GM12878 (cell line): ENCODE results near the gene TOMM6. TPM values are rescaled to one million over a fixed set of nuclear protein-coding genes. Genes with fewer than 3 reads are reported as not detected.

Source experiments
- ATAC-seq: fragments of 200-7000 bp; cut with Tn5 transposase; 3 replicates; pipeline ENCODE4 v1.9.1; 2020; ENCODE audit warnings: mild to moderate bottlenecking, moderate library complexity
- BruUV-seq: library from RNA; stranded (reverse); fragments of 400-500 nt; replicated peaks from 2 replicates; lab custom pipeline; 2021; lab: Mats Ljungman, UMichigan
- CTCF ChIA-PET: fragments of 300-600 bp; sonication (Branson Sonifier 250); formaldehyde crosslinking; extraction: SDS; loops from one replicate; lab custom pipeline; 2021; ENCODE audit warnings: inconsistent platforms; lab: Yijun Ruan, JAX
- POLR2A ChIA-PET: fragments of 350-600 bp; formaldehyde crosslinking; extraction: SDS; loops from one replicate; lab custom pipeline; 2021; ENCODE audit warnings: inconsistent platforms; lab: Charles Lee
- RAD21 ChIA-PET: fragments of 300-600 bp; sonication (Branson Sonifier 250); formaldehyde crosslinking; loops from one replicate; lab custom pipeline; 2023; ENCODE audit warnings: antibody characterized with exemption; ENCODE audit not compliant: unreplicated experiment; lab: Charles Lee
- SMC1A ChIA-PET: fragments of 300-600 bp; sonication (Branson Sonifier 250); formaldehyde crosslinking; loops from one replicate; lab custom pipeline; 2023; ENCODE audit not compliant: unreplicated experiment, uncharacterized antibody; lab: Charles Lee
- DNase-seq: peaks from one replicate; pipeline ENCODE4 v3.0.0-alpha.2; 2011; ENCODE audit warnings: low read depth, low spot score
- FAIRE-seq: peaks from 3 replicates; lab custom pipeline; 2011; peaks lifted over from hg19 to GRCh38; lab: Jason Lieb, UNC
- H2AFZ ChIP-seq: 2 replicates; pipeline ENCODE4 v1.6.0; 2011; ENCODE audit warnings: low read depth, low read length, control low read depth; ENCODE audit not compliant: control insufficient read depth
- H3K27ac ChIP-seq: 2 replicates; pipeline ENCODE4 v1.5.1; 2011; ENCODE audit warnings: control low read depth; ENCODE audit not compliant: control insufficient read depth, insufficient read depth
- H3K27me3 ChIP-seq, 2 experiments: replicated peaks in 1 of 2; 2 replicates each; pipeline versions ENCODE4 v1.6.0 to v1.6.1; 2011; ENCODE audit warnings: low read length in 1 of 2; ENCODE audit not compliant: control insufficient read depth in 2 of 2, insufficient read depth in 2 of 2
- H3K36me3 ChIP-seq, 2 experiments: 2 replicates each; pipeline ENCODE4 v1.5.1; 2011; ENCODE audit warnings: low read length in 1 of 2; ENCODE audit not compliant: control insufficient read depth in 2 of 2, insufficient read depth in 2 of 2
- H3K4me1 ChIP-seq: 2 replicates; pipeline ENCODE4 v1.6.1; 2011; ENCODE audit warnings: mild to moderate bottlenecking, low read length, moderate library complexity, mixed read lengths; ENCODE audit not compliant: control insufficient read depth, insufficient read depth
- H3K4me2 ChIP-seq: 2 replicates; pipeline ENCODE4 v1.6.0; 2011; ENCODE audit warnings: control low read depth; ENCODE audit not compliant: control insufficient read depth, insufficient read depth
- H3K4me3 ChIP-seq: fragments of 200-600 bp; sonication (generic); 2 replicates; pipeline ENCODE4 v1.5.1; 2016
- H3K79me2 ChIP-seq: 2 replicates; pipeline ENCODE4 v1.6.0; 2011; ENCODE audit warnings: low read length; ENCODE audit not compliant: control insufficient read depth, insufficient read depth
- H3K9ac ChIP-seq: 2 replicates; pipeline ENCODE4 v1.8.0; 2011; ENCODE audit warnings: low read length, control low read depth, mixed read lengths; ENCODE audit not compliant: control insufficient read depth, insufficient read depth
- H3K9me3 ChIP-seq: replicated peaks from 3 replicates; pipeline ENCODE4 v1.5.1; 2011; ENCODE audit warnings: mild to moderate bottlenecking, low read length; ENCODE audit not compliant: control insufficient read depth, insufficient read depth
- H4K20me1 ChIP-seq: 2 replicates; pipeline ENCODE4 v1.6.0; 2011; ENCODE audit not compliant: control insufficient read depth, insufficient read depth
- BACH1 ChIP-seq: fragments of 450-650 bp; IDR thresholded peaks from 2 replicates; pipeline ENCODE4 v1.6.1; 2017; ENCODE audit warnings: mild to moderate bottlenecking, borderline replicate concordance
- BCL11A ChIP-seq: IDR thresholded peaks from 2 replicates; pipeline ENCODE4 v1.6.1; 2011; ENCODE audit warnings: low read depth, low read length
- BCLAF1 ChIP-seq: fragments of 450-650 bp; IDR thresholded peaks from 2 replicates; pipeline ENCODE4 v1.6.1; 2017; ENCODE audit warnings: antibody characterized with exemption, mild to moderate bottlenecking, moderate library complexity
- BHLHE40 ChIP-seq, 2 experiments: fragments of 450-650 bp in 1 of 2; IDR thresholded peaks; 2 replicates each; pipeline ENCODE4 v1.6.1; 2011 to 2017; ENCODE audit warnings: low read depth in 2 of 2, borderline replicate concordance in 1 of 2, improper control_type of control experiment in 1 of 2, low read length in 1 of 2, mild to moderate bottlenecking in 1 of 2
- CEBPZ ChIP-seq: fragments of 150-350 bp; IDR thresholded peaks from 2 replicates; pipeline ENCODE4 v1.6.1; 2016; ENCODE audit warnings: low read depth, low read length
- DPF2 ChIP-seq: fragments of 450-650 bp; IDR thresholded peaks from 2 replicates; pipeline ENCODE4 v1.6.1; 2017; ENCODE audit warnings: mild to moderate bottlenecking
- HCFC1 ChIP-seq: fragments of 150-350 bp; IDR thresholded peaks from 2 replicates; pipeline ENCODE4 v1.6.1; 2014; ENCODE audit warnings: low read length
- MXI1 ChIP-seq: fragments of 150-350 bp; IDR thresholded peaks from 2 replicates; pipeline ENCODE4 v1.6.1; 2011; ENCODE audit warnings: low read depth, mild to moderate bottlenecking, inconsistent platforms, low read length, improper control_type of control experiment
- SMAD5 ChIP-seq: IDR thresholded peaks from 2 replicates; pipeline ENCODE4 v1.6.1; 2016; ENCODE audit warnings: antibody characterized with exemption, low read depth
- TAF1 ChIP-seq: IDR thresholded peaks from 2 replicates; pipeline ENCODE4 v1.6.1; 2011; ENCODE audit warnings: mild to moderate bottlenecking, low read depth, low read length, borderline replicate concordance
- TCF7 ChIP-seq: IDR thresholded peaks from 2 replicates; pipeline ENCODE4 v1.6.1; 2014; ENCODE audit warnings: antibody characterized with exemption, borderline replicate concordance
- YY1 ChIP-seq: IDR thresholded peaks from 2 replicates; pipeline ENCODE4 v1.6.1; 2011; ENCODE audit warnings: low read depth, mild to moderate bottlenecking, low read length
- ZNF592 ChIP-seq: fragments of 450-650 bp; IDR thresholded peaks from 2 replicates; pipeline ENCODE4 v1.6.1; 2017; ENCODE audit warnings: mild to moderate bottlenecking, moderate library complexity
- WGBS: methylation state at CpG from one replicate; pipeline ENCODE4 v1.1.6; 2016; ENCODE audit warnings: low lambda C conversion rate; ENCODE audit not compliant: insufficient replicate concordance, insufficient coverage; ENCODE audit errors: missing lambda C conversion rate; 5-methylcytosine and 5-hydroxymethylcytosine counted together
- in situ Hi-C: fragments of 300-500 bp; cut with MboI; formaldehyde crosslinking; loops from 9 replicates; pipeline ENCODE4 v1.14.3; 2018; ENCODE audit warnings: mixed read lengths
- intact Hi-C: fragments of 100-400 bp; cut with micrococcal nuclease; formaldehyde crosslinking; loops from one replicate; pipeline ENCODE4 v1.14.2; 2022; ENCODE audit not compliant: unreplicated experiment
- polyA plus RNA-seq, 11 experiments: library from polyadenylated mRNA; depleted of rRNA in 4 of 11; unstranded in 6 of 11; stranded (reverse) in 5 of 11; fragments of >200 nt; fragmentation: Nextera tagmentation in 4 of 11; fragmentation: Illumina TruSeq in 1 of 11; extraction: Ambion mirVana in 4 of 11; extraction: Trizol in 1 of 11; gene quantifications; 1 replicate in 1 of 11; 2 replicates in 10 of 11; pipeline versions ENCODE4 v1.2.1 to v1.2.3, GENCODE V29; 2011 to 2016; ENCODE audit warnings: inconsistent platforms in 2 of 11, missing spikeins in 2 of 11, low read depth in 1 of 11
- total RNA-seq, 4 experiments: library from RNA; depleted of rRNA in 3 of 4; stranded (reverse); fragments of >200 nt in 3 of 4; fragmentation: Illumina TruSeq in 1 of 4; extraction: Trizol in 1 of 4; gene quantifications; 2 replicates each; pipeline versions ENCODE4 v1.2.1 to v1.2.3, GENCODE V29; 2013 to 2021

TOMM6 gene
- total and polyA plus RNA-seq, 10 of the 15 experiments (the other 5 are each of a cell fraction or from before 2014, with no cell fraction given) = 206 to 746 (median 448) TPM

- no peak for TF ChIP-seq ZNF592
- TF ChIP-seq DPF2 = no peak
- no peak for TF ChIP-seq CEBPZ
These were observed 37.1 kb upstream of the TOMM6 start (continued) for GRCh38 chr6:41750374-41750773.

- in situ Hi-C loops (no loop called here), intact Hi-C loops (no loop called here)
- H3K27me3 ChIP-seq = peaks cover 0 to 4% of the 10 kb centered on the region in 2 experiments; a peak in 2 of 4 replicates
- no peak overlapping the region for H3K9ac ChIP-seq
- ChIA-PET CTCF (no interaction called here), RAD21 (no interaction called here), POLR2A (no interaction called here), SMC1A (no interaction called here)
- no peaks in the 10 kb centered on the region for H4K20me1 ChIP-seq
- WGBS = 24% methylated on average over 4 of the region's 4 CpGs
- ATAC-seq (no peak), DNase-seq (no peak), FAIRE-seq (no peak)
- TF ChIP-seq HCFC1 (no peak), TCF7 (no peak), TAF1 (no peak), BCL11A (no peak), BHLHE40 (IDR thresholded peaks at IDR 0.05; ENCODE audit: borderline replicate concordance in 1 of 2, low read depth in 2 of 2, low read length in 1 of 2) (no peak), YY1 (no peak), SMAD5 (no peak), MXI1 (no peak), BACH1 (no peak), BCLAF1 (no peak)
- no peak overlapping the region for H3K27ac ChIP-seq
- no peak overlapping the region for H3K4me2 ChIP-seq
- no peaks in the 10 kb centered on the region for H3K9me3 ChIP-seq
- no peak overlapping the region for H2AFZ ChIP-seq
- no peaks in the 10 kb centered on the region for H3K36me3 ChIP-seq
- no peak overlapping the region for H3K4me3 ChIP-seq
- no peaks in the 10 kb centered on the region for H3K79me2 ChIP-seq
- no peaks in the 10 kb centered on the region for H3K4me1 ChIP-seq
- no TSS peak for BruUV-seq
These were observed 31.6 kb upstream of the TOMM6 start for GRCh38 chr6:41755895-41756294.
